Fibroblast of lung (primary cell): ENCODE data around the gene PPP4R1.
"Not testable (repeated sequence)": the region's sequence is repeated elsewhere in the genome, so short reads cannot be mapped to it uniquely, and the experiment has no call there.

ENCODE experiments used
- EZH2 ChIP-seq: IDR thresholded peaks from 2 replicates; pipeline ENCODE4 v1.5.1; 2012; ENCODE audit warnings: low read length, control low read depth, mild to moderate bottlenecking; ENCODE audit errors: missing control alignments
- TF ChIP-seq, protein P1 (sequence below), 2 donors: IDR thresholded peaks in 1 of 2; conservative IDR thresholded peaks in 1 of 2; 1 replicate in 1 of 2; 2 replicates in 1 of 2; pipeline ENCODE4 v1.5.1; 2011 to 2012; ENCODE audit warnings: low read length in 2 of 2, control low read depth in 1 of 2, inconsistent platforms in 1 of 2, low read depth in 1 of 2, mild to moderate bottlenecking in 1 of 2

DNA sequence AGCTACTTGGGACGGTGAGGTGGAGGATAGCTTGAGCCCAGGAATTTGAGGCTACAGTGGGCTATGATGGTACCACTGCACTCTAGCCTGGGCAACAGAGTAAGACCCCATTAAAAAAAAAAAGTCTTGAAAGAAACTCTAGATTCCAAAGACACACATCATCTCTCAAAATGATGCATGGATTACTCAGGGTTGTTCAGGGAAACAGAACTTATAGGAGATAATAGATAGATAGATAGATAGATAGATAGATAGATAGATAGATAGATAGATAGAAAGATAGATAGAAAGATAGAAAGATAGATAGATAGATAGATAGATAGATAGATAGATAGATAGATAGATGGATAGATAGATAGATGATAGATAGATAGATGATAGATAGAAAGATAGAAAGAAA is 26.7 kb upstream of the PPP4R1 start:
- TF ChIP-seq, protein P1, sequence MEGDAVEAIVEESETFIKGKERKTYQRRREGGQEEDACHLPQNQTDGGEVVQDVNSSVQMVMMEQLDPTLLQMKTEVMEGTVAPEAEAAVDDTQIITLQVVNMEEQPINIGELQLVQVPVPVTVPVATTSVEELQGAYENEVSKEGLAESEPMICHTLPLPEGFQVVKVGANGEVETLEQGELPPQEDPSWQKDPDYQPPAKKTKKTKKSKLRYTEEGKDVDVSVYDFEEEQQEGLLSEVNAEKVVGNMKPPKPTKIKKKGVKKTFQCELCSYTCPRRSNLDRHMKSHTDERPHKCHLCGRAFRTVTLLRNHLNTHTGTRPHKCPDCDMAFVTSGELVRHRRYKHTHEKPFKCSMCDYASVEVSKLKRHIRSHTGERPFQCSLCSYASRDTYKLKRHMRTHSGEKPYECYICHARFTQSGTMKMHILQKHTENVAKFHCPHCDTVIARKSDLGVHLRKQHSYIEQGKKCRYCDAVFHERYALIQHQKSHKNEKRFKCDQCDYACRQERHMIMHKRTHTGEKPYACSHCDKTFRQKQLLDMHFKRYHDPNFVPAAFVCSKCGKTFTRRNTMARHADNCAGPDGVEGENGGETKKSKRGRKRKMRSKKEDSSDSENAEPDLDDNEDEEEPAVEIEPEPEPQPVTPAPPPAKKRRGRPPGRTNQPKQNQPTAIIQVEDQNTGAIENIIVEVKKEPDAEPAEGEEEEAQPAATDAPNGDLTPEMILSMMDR (conservative IDR thresholded peaks at IDR 0.05 in 1 of 2, IDR thresholded peaks at IDR 0.05 in 1 of 2; ENCODE audit: low read depth in 1 of 2, low read length in 2 of 2) = not testable (repeated sequence)
- TF ChIP-seq EZH2 = not testable (repeated sequence)
